Nephron (organoid): Measurements from ENCODE around the gene EDEM2.

ENCODE experiments used
- H3K27ac Mint-ChIP-seq, 3 experiments: 2 replicates each; pipeline ENCODE4 v1.8.0; 2020; ENCODE audit warnings: mixed read lengths in 3 of 3, mild to moderate bottlenecking in 2 of 3, moderate library complexity in 1 of 3
- H3K27me3 Mint-ChIP-seq: 2 replicates; pipeline ENCODE4 v1.8.0; 2021; ENCODE audit warnings: low read depth, mild to moderate bottlenecking, moderate library complexity, mixed read lengths
- H3K36me3 Mint-ChIP-seq: 2 replicates; pipeline ENCODE4 v1.8.0; 2020; ENCODE audit warnings: low read depth, mixed read lengths
- H3K4me1 Mint-ChIP-seq: 2 replicates; pipeline ENCODE4 v1.8.0; 2020; ENCODE audit warnings: mixed read lengths
- H3K4me3 Mint-ChIP-seq, 3 experiments: 2 replicates each; pipeline ENCODE4 v1.8.0; 2020; ENCODE audit warnings: mild to moderate bottlenecking in 3 of 3, mixed read lengths in 3 of 3, moderate library complexity in 2 of 3
- H3K9me3 Mint-ChIP-seq: 2 replicates; pipeline ENCODE4 v1.8.0; 2020; ENCODE audit warnings: mixed read lengths
- CTCF ChIP-seq, 3 experiments: fragments of 200-600 bp; sonication (generic); IDR thresholded peaks; one replicate each; pipeline ENCODE4 v1.5.0; 2021; ENCODE audit warnings: antibody characterized with exemption in 3 of 3; ENCODE audit not compliant: unreplicated experiment in 3 of 3

The EDEM2 gene

GRCh38 chr20:35108921-35109320 is 38.2 kb downstream of the EDEM2 start:
- Mint-ChIP-seq H3K36me3 (peaks cover 7% of the 10 kb centered on the region), H3K27ac (no peak overlapping the region), H3K4me1 (no peaks in the 10 kb centered on the region), H3K27me3 (no peaks in the 10 kb centered on the region), H3K4me3 (no peak overlapping the region), H3K9me3 (no peaks in the 10 kb centered on the region)
- TF ChIP-seq CTCF (IDR thresholded peaks at IDR 0.05; ENCODE audit: unreplicated experiment in 3 of 3), result no peak

GRCh38 chr20:35106827-35107380 is 40.2 kb downstream of the EDEM2 start:
- Mint-ChIP-seq H3K4me1 (no peaks in the 10 kb centered on the region), H3K4me3 (no peak overlapping the region), H3K9me3 (no peaks in the 10 kb centered on the region), H3K27ac (no peak overlapping the region), H3K36me3 (peaks cover 7% of the 10 kb centered on the region), H3K27me3 (no peaks in the 10 kb centered on the region)
- no peak for TF ChIP-seq CTCF (IDR thresholded peaks at IDR 0.05; ENCODE audit: unreplicated experiment in 3 of 3)

GRCh38 chr20:35104685-35105295 is 42.3 kb downstream of the EDEM2 start:
- Mint-ChIP-seq H3K4me3 (no peak overlapping the region), H3K9me3 (no peaks in the 10 kb centered on the region), H3K4me1 (no peaks in the 10 kb centered on the region), H3K27ac (no peak overlapping the region), H3K27me3 (peaks cover 4% of the 10 kb centered on the region), H3K36me3 (no peaks in the 10 kb centered on the region)
- TF ChIP-seq CTCF (IDR thresholded peaks at IDR 0.05; ENCODE audit: unreplicated experiment in 3 of 3), result no peak

GRCh38 chr20:35101620-35102019 is 45.5 kb downstream of the EDEM2 start:
- no peak overlapping the region for H3K4me3 Mint-ChIP-seq
- no peaks in the 10 kb centered on the region for H3K36me3 Mint-ChIP-seq
- no peak overlapping the region for H3K27ac Mint-ChIP-seq
- TF ChIP-seq CTCF (IDR thresholded peaks at IDR 0.05; ENCODE audit: unreplicated experiment in 3 of 3), result no peak
- no peaks in the 10 kb centered on the region for H3K9me3 Mint-ChIP-seq
- peaks cover 4% of the 10 kb centered on the region for H3K4me1 Mint-ChIP-seq
- peaks cover 4% of the 10 kb centered on the region for H3K27me3 Mint-ChIP-seq

- TF ChIP-seq CTCF (IDR thresholded peaks at IDR 0.05; ENCODE audit: unreplicated experiment in 3 of 3), result no peak
- Mint-ChIP-seq H3K9me3 (no peaks in the 10 kb centered on the region), H3K4me1 (peaks cover 39% of the 10 kb centered on the region), H3K27ac (peak overlapping the region; percentile 82 to 98 (median 96)), H3K36me3 (peaks cover 4% of the 10 kb centered on the region), H3K4me3 (peak overlapping the region; percentile 90 to 93 (median 92)), H3K27me3 (no peaks in the 10 kb centered on the region)
Measured at GRCh38 chr20:35093267-35093884, 53.8 kb downstream of the EDEM2 start.
